Measurements from ENCODE around the gene MPP4. TPM values are rescaled to one million over a fixed set of nuclear protein-coding genes. Genes with fewer than 3 reads are reported as not detected.

Gene MPP4
- total and polyA plus RNA-seq, 9 of the 15 experiments (the other 6 are each of a cell fraction or from before 2014, with no cell fraction given) = 0.03 to 0.08 TPM; not detected in 7

DNA sequence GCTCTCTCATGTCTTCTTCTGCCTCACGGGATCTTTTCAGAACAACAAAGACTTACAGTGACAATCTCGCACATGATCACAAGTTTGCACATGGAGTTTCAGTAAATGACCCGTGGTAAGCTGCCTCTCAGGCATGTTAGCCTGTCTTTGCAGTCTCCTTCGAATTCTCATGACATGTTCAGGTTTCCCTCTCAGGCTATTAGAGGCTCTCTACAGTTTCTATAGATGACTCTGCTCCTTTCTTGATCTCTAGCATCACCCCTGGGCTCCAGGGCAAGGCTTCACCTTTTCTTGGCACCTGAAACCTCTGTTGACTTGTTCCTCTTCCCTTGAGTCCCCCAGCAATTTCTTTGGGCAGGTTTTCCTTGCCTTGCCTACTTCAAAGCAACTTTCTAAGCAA, 23.0 kb downstream of the MPP4 start:
- POLR2A ChIA-PET = no interaction called here
- FAIRE-seq = no peak
- Histone ChIP-seq H3K79me2 (ENCODE audit: control insufficient read depth, insufficient read depth, low read length) (no peaks in the 10 kb centered on the region), H3K27ac (ENCODE audit: extremely low read depth, low read depth, low read length) (no peak overlapping the region), H3K4me1 (replicated peaks in 1 of 2; ENCODE audit: control insufficient read depth in 2 of 2, insufficient read depth in 2 of 2, low read length in 2 of 2) (no peaks in the 10 kb centered on the region), H3K9ac (ENCODE audit: insufficient read depth in 1 of 2, low read depth in 2 of 2, low read length in 2 of 2) (no peak overlapping the region), H3K27me3 (ENCODE audit: control insufficient read depth in 2 of 2, insufficient read depth in 2 of 2, low read length in 2 of 2) (peaks cover 0 to 12% of the 10 kb centered on the region in 2 experiments; a peak in 1 of 5 replicates), H3K36me3 (ENCODE audit: control insufficient read depth, insufficient read depth, low read length) (no peaks in the 10 kb centered on the region), H3K4me2 (ENCODE audit: insufficient read depth, low read length) (no peak overlapping the region), H3K9me1 (ENCODE audit: control insufficient read depth, insufficient read depth, low read length) (no peaks in the 10 kb centered on the region), H3K4me3 (no peak overlapping the region), H2AFZ (ENCODE audit: low read depth, low read length) (no peak overlapping the region), H3K9me3 (replicated peaks; ENCODE audit: control insufficient read depth, insufficient read depth, low read depth, low read length) (no peaks in the 10 kb centered on the region), H4K20me1 (replicated peaks; ENCODE audit: control insufficient read depth, insufficient read depth, low read length) (no peaks in the 10 kb centered on the region)
- WGBS (ENCODE audit: insufficient coverage, low coverage, missing lambda C conversion rate) = 6% methylated on average over 3 of the region's 4 CpGs
- no peak for DNase-seq (ENCODE audit: extremely low read depth in 1 of 4, low spot score in 3 of 4)
- CTCF ChIA-PET (ENCODE audit: low intra/inter-chr PET ratio) = no interaction called here
- ATAC-seq = no peak
- intact Hi-C loops (cut with micrococcal nuclease) (no loop called here), in situ Hi-C loops (cut with MboI) (no loop called here)
- no TSS peak for BruUV-seq (replicated peaks)
- TF ChIP-seq LCOR (CRISPR knock-in tag; IDR thresholded peaks at IDR 0.05) (no peak), ARID2 (IDR thresholded peaks at IDR 0.05) (no peak), GABPA (tag; conservative IDR thresholded peaks at IDR 0.05; ENCODE audit: low read depth) (no peak), MYC (IDR thresholded peaks at IDR 0.05; ENCODE audit: low read depth, low read length) (no peak), MYC (CRISPR knock-in tag; IDR thresholded peaks at IDR 0.05; ENCODE audit: borderline replicate concordance, low read depth) (no peak), ZNF76 (CRISPR knock-in tag; IDR thresholded peaks at IDR 0.05; ENCODE audit: borderline replicate concordance) (no peak), ZNF316 (IDR thresholded peaks at IDR 0.05) (no peak), HNRNPK (IDR thresholded peaks at IDR 0.05; ENCODE audit: low read depth, low read length, poor library complexity, severe bottlenecking) (no peak), MAFK (IDR thresholded peaks at IDR 0.05; ENCODE audit: low read length) (no peak), RBM15 (IDR thresholded peaks at IDR 0.05; ENCODE audit: insufficient read depth, low read length) (no peak)
- TF ChIP-seq, protein P1, sequence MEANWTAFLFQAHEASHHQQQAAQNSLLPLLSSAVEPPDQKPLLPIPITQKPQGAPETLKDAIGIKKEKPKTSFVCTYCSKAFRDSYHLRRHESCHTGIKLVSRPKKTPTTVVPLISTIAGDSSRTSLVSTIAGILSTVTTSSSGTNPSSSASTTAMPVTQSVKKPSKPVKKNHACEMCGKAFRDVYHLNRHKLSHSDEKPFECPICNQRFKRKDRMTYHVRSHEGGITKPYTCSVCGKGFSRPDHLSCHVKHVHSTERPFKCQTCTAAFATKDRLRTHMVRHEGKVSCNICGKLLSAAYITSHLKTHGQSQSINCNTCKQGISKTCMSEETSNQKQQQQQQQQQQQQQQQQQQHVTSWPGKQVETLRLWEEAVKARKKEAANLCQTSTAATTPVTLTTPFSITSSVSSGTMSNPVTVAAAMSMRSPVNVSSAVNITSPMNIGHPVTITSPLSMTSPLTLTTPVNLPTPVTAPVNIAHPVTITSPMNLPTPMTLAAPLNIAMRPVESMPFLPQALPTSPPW (CRISPR knock-in tag; IDR thresholded peaks at IDR 0.05) = no peak
- TF ChIP-seq, protein P2, sequence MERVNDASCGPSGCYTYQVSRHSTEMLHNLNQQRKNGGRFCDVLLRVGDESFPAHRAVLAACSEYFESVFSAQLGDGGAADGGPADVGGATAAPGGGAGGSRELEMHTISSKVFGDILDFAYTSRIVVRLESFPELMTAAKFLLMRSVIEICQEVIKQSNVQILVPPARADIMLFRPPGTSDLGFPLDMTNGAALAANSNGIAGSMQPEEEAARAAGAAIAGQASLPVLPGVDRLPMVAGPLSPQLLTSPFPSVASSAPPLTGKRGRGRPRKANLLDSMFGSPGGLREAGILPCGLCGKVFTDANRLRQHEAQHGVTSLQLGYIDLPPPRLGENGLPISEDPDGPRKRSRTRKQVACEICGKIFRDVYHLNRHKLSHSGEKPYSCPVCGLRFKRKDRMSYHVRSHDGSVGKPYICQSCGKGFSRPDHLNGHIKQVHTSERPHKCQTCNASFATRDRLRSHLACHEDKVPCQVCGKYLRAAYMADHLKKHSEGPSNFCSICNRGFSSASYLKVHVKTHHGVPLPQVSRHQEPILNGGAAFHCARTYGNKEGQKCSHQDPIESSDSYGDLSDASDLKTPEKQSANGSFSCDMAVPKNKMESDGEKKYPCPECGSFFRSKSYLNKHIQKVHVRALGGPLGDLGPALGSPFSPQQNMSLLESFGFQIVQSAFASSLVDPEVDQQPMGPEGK (CRISPR knock-in tag; IDR thresholded peaks at IDR 0.05; ENCODE audit: borderline replicate concordance) = no peak
- TF ChIP-seq, protein P3, sequence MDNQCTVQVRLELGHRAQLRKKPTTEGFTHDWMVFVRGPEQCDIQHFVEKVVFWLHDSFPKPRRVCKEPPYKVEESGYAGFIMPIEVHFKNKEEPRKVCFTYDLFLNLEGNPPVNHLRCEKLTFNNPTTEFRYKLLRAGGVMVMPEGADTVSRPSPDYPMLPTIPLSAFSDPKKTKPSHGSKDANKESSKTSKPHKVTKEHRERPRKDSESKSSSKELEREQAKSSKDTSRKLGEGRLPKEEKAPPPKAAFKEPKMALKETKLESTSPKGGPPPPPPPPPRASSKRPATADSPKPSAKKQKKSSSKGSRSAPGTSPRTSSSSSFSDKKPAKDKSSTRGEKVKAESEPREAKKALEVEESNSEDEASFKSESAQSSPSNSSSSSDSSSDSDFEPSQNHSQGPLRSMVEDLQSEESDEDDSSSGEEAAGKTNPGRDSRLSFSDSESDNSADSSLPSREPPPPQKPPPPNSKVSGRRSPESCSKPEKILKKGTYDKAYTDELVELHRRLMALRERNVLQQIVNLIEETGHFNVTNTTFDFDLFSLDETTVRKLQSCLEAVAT (IDR thresholded peaks at IDR 0.05) = no peak
- TF ChIP-seq, protein P4, sequence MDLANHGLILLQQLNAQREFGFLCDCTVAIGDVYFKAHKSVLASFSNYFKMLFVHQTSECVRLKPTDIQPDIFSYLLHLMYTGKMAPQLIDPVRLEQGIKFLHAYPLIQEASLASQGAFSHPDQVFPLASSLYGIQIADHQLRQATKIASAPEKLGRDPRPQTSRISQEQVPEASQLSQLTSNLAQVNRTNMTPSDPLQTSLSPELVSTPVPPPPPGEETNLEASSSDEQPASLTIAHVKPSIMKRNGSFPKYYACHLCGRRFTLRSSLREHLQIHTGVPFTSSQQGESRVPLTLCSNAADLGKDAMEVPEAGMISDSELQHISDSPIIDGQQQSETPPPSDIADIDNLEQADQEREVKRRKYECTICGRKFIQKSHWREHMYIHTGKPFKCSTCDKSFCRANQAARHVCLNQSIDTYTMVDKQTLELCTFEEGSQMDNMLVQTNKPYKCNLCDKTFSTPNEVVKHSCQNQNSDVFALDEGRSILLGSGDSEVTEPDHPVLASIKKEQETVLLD (IDR thresholded peaks at IDR 0.05) = no peak

All from K562 (cell line).